ENCODE data around the gene MBNL1. TPM values are rescaled to one million over a fixed set of nuclear protein-coding genes. Genes with fewer than 3 reads are reported as not detected.
"Not testable (repeated sequence)": the region's sequence is repeated elsewhere in the genome, so short reads cannot be mapped to it uniquely, and the experiment has no call there.

MBNL1 gene
- polyA plus RNA-seq, 4 donors, result 39.6 to 48.7 (median 40.6) TPM

- not testable (repeated sequence) for H3K4me1 ChIP-seq (ENCODE audit: control insufficient read depth in 3 of 3, insufficient read depth in 2 of 3, low read depth in 1 of 3, low read length in 2 of 3); H3K9me3 ChIP-seq (ENCODE audit: control insufficient read depth in 2 of 2, insufficient read depth in 1 of 2, low read depth in 1 of 2, low read length in 1 of 2); H3K36me3 ChIP-seq (ENCODE audit: control insufficient read depth in 3 of 3, insufficient read depth in 2 of 3, low read depth in 1 of 3, low read length in 3 of 3); DNase-seq; H3K27ac ChIP-seq (ENCODE audit: low read depth in 1 of 3, low read length in 2 of 3); H3K4me3 ChIP-seq (ENCODE audit: low read depth in 1 of 3, low read length in 3 of 3); FAIRE-seq; H3K27me3 ChIP-seq (ENCODE audit: control insufficient read depth in 3 of 3, insufficient read depth in 3 of 3, low read length in 3 of 3)
- 91 to 99% (median 94%) methylated on average over 5 of the region's 5 CpGs for WGBS, 3 donors
These were observed 171.5 kb downstream of the MBNL1 start for GRCh38 chr3:152440243-152440642.

- peaks cover 0 to 3% (median 0%) of the 10 kb centered on the region in 3 donors for H3K4me1 ChIP-seq (ENCODE audit: control insufficient read depth in 3 of 3, insufficient read depth in 2 of 3, low read depth in 1 of 3, low read length in 2 of 3)
- peak in 1 of 2 donors; percentile 6 for DNase-seq
- FAIRE-seq, result no peak
These were observed 174.7 kb downstream of the MBNL1 start for GRCh38 chr3:152443212-152444023.

GRCh38 chr3:152444029-152444641 lies 175.4 kb downstream of the MBNL1 start:
- H3K9me3 ChIP-seq (ENCODE audit: control insufficient read depth in 2 of 2, insufficient read depth in 1 of 2, low read depth in 1 of 2, low read length in 1 of 2), result no peaks in the 10 kb centered on the region
- FAIRE-seq (peak; percentile 91), DNase-seq (peak; percentile 59 to 71)
- WGBS, 3 donors, result 33 to 41% (median 34%) methylated on average over 8 of the region's 8 CpGs
- H3K4me3 ChIP-seq (ENCODE audit: low read depth in 1 of 3, low read length in 3 of 3), result no peak overlapping the region
- peaks cover 0 to 6% (median 3%) of the 10 kb centered on the region in 3 donors for H3K36me3 ChIP-seq (ENCODE audit: control insufficient read depth in 3 of 3, insufficient read depth in 2 of 3, low read depth in 1 of 3, low read length in 3 of 3)
- H3K27ac ChIP-seq (ENCODE audit: low read depth in 1 of 3, low read length in 2 of 3), result no peak overlapping the region
- H3K4me1 ChIP-seq (ENCODE audit: control insufficient read depth in 3 of 3, insufficient read depth in 2 of 3, low read depth in 1 of 3, low read length in 2 of 3), result peaks cover 0 to 3% (median 0%) of the 10 kb centered on the region in 3 donors
- H3K27me3 ChIP-seq (ENCODE audit: control insufficient read depth in 3 of 3, insufficient read depth in 3 of 3, low read length in 3 of 3), result no peaks in the 10 kb centered on the region

More at GRCh38 chr3:152443212-152444023, 174.7 kb downstream of the MBNL1 start:
- Histone ChIP-seq H3K36me3 (ENCODE audit: control insufficient read depth in 3 of 3, insufficient read depth in 2 of 3, low read depth in 1 of 3, low read length in 3 of 3) (peaks cover 0 to 6% (median 3%) of the 10 kb centered on the region in 3 donors), H3K27ac (ENCODE audit: low read depth in 1 of 3, low read length in 2 of 3) (no peak overlapping the region), H3K4me3 (ENCODE audit: low read depth in 1 of 3, low read length in 3 of 3) (no peak overlapping the region), H3K27me3 (ENCODE audit: control insufficient read depth in 3 of 3, insufficient read depth in 3 of 3, low read length in 3 of 3) (no peaks in the 10 kb centered on the region), H3K9me3 (ENCODE audit: control insufficient read depth in 2 of 2, insufficient read depth in 1 of 2, low read depth in 1 of 2, low read length in 1 of 2) (no peaks in the 10 kb centered on the region)
- 64 to 71% (median 67%) methylated on average over 3 of the region's 3 CpGs for WGBS, 3 donors

- Histone ChIP-seq H3K4me1 (ENCODE audit: control insufficient read depth in 3 of 3, insufficient read depth in 2 of 3, low read depth in 1 of 3, low read length in 2 of 3) (peaks cover 0 to 3% (median 0%) of the 10 kb centered on the region in 3 donors), H3K36me3 (ENCODE audit: control insufficient read depth in 3 of 3, insufficient read depth in 2 of 3, low read depth in 1 of 3, low read length in 3 of 3) (peaks cover 0 to 6% (median 3%) of the 10 kb centered on the region in 3 donors), H3K9me3 (ENCODE audit: control insufficient read depth in 2 of 2, insufficient read depth in 1 of 2, low read depth in 1 of 2, low read length in 1 of 2) (no peaks in the 10 kb centered on the region), H3K4me3 (ENCODE audit: low read depth in 1 of 3, low read length in 3 of 3) (no peak overlapping the region), H3K27ac (ENCODE audit: low read depth in 1 of 3, low read length in 2 of 3) (no peak overlapping the region), H3K27me3 (ENCODE audit: control insufficient read depth in 3 of 3, insufficient read depth in 3 of 3, low read length in 3 of 3) (no peaks in the 10 kb centered on the region)
- DNase-seq, result no peak
- FAIRE-seq, result no peak
- WGBS, 3 donors, result 75 to 85% (median 82%) methylated on average over 6 of the region's 6 CpGs
These were observed 176.5 kb downstream of the MBNL1 start for GRCh38 chr3:152445212-152445611.

GRCh38 chr3:152446495-152446894 lies 177.8 kb downstream of the MBNL1 start:
- DNase-seq (no peak), FAIRE-seq (no peak)
- Histone ChIP-seq H3K4me3 (ENCODE audit: low read depth in 1 of 3, low read length in 3 of 3) (no peak overlapping the region), H3K27ac (ENCODE audit: low read depth in 1 of 3, low read length in 2 of 3) (no peak overlapping the region), H3K4me1 (ENCODE audit: control insufficient read depth in 3 of 3, insufficient read depth in 2 of 3, low read depth in 1 of 3, low read length in 2 of 3) (peaks cover 0 to 3% (median 0%) of the 10 kb centered on the region in 3 donors), H3K27me3 (ENCODE audit: control insufficient read depth in 3 of 3, insufficient read depth in 3 of 3, low read length in 3 of 3) (no peaks in the 10 kb centered on the region), H3K9me3 (ENCODE audit: control insufficient read depth in 2 of 2, insufficient read depth in 1 of 2, low read depth in 1 of 2, low read length in 1 of 2) (no peaks in the 10 kb centered on the region), H3K36me3 (ENCODE audit: control insufficient read depth in 3 of 3, insufficient read depth in 2 of 3, low read depth in 1 of 3, low read length in 3 of 3) (peaks cover 0 to 8% (median 8%) of the 10 kb centered on the region in 3 donors)
- 59 to 70% (median 66%) methylated on average over 7 of the region's 7 CpGs for WGBS, 3 donors

- H3K4me1 ChIP-seq (ENCODE audit: control insufficient read depth in 3 of 3, insufficient read depth in 2 of 3, low read depth in 1 of 3, low read length in 2 of 3), result peaks cover 0 to 3% (median 0%) of the 10 kb centered on the region in 3 donors
- H3K27me3 ChIP-seq (ENCODE audit: control insufficient read depth in 3 of 3, insufficient read depth in 3 of 3, low read length in 3 of 3), result no peaks in the 10 kb centered on the region
- FAIRE-seq (no peak), DNase-seq (no peak)
- no peak overlapping the region for H3K27ac ChIP-seq (ENCODE audit: low read depth in 1 of 3, low read length in 2 of 3)
- peaks cover 2 to 11% (median 11%) of the 10 kb centered on the region in 3 donors for H3K36me3 ChIP-seq (ENCODE audit: control insufficient read depth in 3 of 3, insufficient read depth in 2 of 3, low read depth in 1 of 3, low read length in 3 of 3)
- H3K9me3 ChIP-seq (ENCODE audit: control insufficient read depth in 2 of 2, insufficient read depth in 1 of 2, low read depth in 1 of 2, low read length in 1 of 2), result no peaks in the 10 kb centered on the region
- WGBS, 3 donors, result 72 to 91% (median 80%) methylated on average over 3 of the region's 3 CpGs
- no peak overlapping the region for H3K4me3 ChIP-seq (ENCODE audit: low read depth in 1 of 3, low read length in 3 of 3)
These were observed 178.8 kb downstream of the MBNL1 start for GRCh38 chr3:152447511-152447910.

- H3K4me3 ChIP-seq (ENCODE audit: low read depth in 1 of 3, low read length in 3 of 3), result no peak overlapping the region
- 64 to 71% (median 67%) methylated on average over 1 of the region's 1 CpG for WGBS, 3 donors
- H3K36me3 ChIP-seq (ENCODE audit: control insufficient read depth in 3 of 3, insufficient read depth in 2 of 3, low read depth in 1 of 3, low read length in 3 of 3), result peaks cover 3 to 11% (median 11%) of the 10 kb centered on the region in 3 donors
- no peak overlapping the region for H3K27ac ChIP-seq (ENCODE audit: low read depth in 1 of 3, low read length in 2 of 3)
- DNase-seq (no peak), FAIRE-seq (no peak)
- H3K4me1 ChIP-seq (ENCODE audit: control insufficient read depth in 3 of 3, insufficient read depth in 2 of 3, low read depth in 1 of 3, low read length in 2 of 3), result peaks cover 0 to 2% (median 0%) of the 10 kb centered on the region in 3 donors
- no peaks in the 10 kb centered on the region for H3K27me3 ChIP-seq (ENCODE audit: control insufficient read depth in 3 of 3, insufficient read depth in 3 of 3, low read length in 3 of 3)
- H3K9me3 ChIP-seq (ENCODE audit: control insufficient read depth in 2 of 2, insufficient read depth in 1 of 2, low read depth in 1 of 2, low read length in 1 of 2), result no peaks in the 10 kb centered on the region
These were observed 179.4 kb downstream of the MBNL1 start for GRCh38 chr3:152448091-152448490.

- Histone ChIP-seq H3K27me3 (ENCODE audit: control insufficient read depth in 3 of 3, insufficient read depth in 3 of 3, low read length in 3 of 3) (no peaks in the 10 kb centered on the region), H3K4me3 (ENCODE audit: low read depth in 1 of 3, low read length in 3 of 3) (no peak overlapping the region), H3K9me3 (ENCODE audit: control insufficient read depth in 2 of 2, insufficient read depth in 1 of 2, low read depth in 1 of 2, low read length in 1 of 2) (no peaks in the 10 kb centered on the region), H3K27ac (ENCODE audit: low read depth in 1 of 3, low read length in 2 of 3) (no peak overlapping the region), H3K4me1 (ENCODE audit: control insufficient read depth in 3 of 3, insufficient read depth in 2 of 3, low read depth in 1 of 3, low read length in 2 of 3) (no peaks in the 10 kb centered on the region), H3K36me3 (ENCODE audit: control insufficient read depth in 3 of 3, insufficient read depth in 2 of 3, low read depth in 1 of 3, low read length in 3 of 3) (peaks cover 3 to 14% (median 12%) of the 10 kb centered on the region in 3 donors)
- WGBS, 3 donors, result 98 to 100% (median 100%) methylated on average over 1 of the region's 1 CpG
- no peak for FAIRE-seq
- no peak for DNase-seq
These were observed 183.6 kb downstream of the MBNL1 start for GRCh38 chr3:152452318-152452717.
